GM12801 (cell line): ENCODE results near the gene CHST11.

Experiments
- CTCF ChIP-seq: IDR thresholded peaks from one replicate; pipeline ENCODE4 v1.5.1; 2011; ENCODE audit warnings: control low read depth; ENCODE audit not compliant: insufficient read length; ENCODE audit errors: extremely low read depth

The CHST11 gene

GRCh38 chr12:104544836-104545235 is 88.1 kb downstream of the CHST11 start:
- TF ChIP-seq CTCF, result no peak

GRCh38 chr12:104546575-104546974 is 89.8 kb downstream of the CHST11 start:
- TF ChIP-seq CTCF, result no peak

GRCh38 chr12:104547235-104547634 is 90.5 kb downstream of the CHST11 start:
- no peak for TF ChIP-seq CTCF

- TF ChIP-seq CTCF, result no peak
Measured at GRCh38 chr12:104549815-104550480, 93.2 kb downstream of the CHST11 start.

GRCh38 chr12:104551313-104551931 is 94.7 kb downstream of the CHST11 start:
- TF ChIP-seq CTCF, result no peak

GRCh38 chr12:104553421-104553820 is 96.7 kb downstream of the CHST11 start:
- no peak for TF ChIP-seq CTCF

- no peak for TF ChIP-seq CTCF
Measured at GRCh38 chr12:104555648-104556047, 98.9 kb downstream of the CHST11 start.
